Vagina (tissue), 2 donors: ENCODE results near the gene PIEZO2. TPM values are rescaled to one million over a fixed set of nuclear protein-coding genes. Genes with fewer than 3 reads are reported as not detected.

Experiments used
- DNase-seq, 2 donors: peaks; one replicate each; pipeline ENCODE4 v3.0.0-alpha.2; 2017; ENCODE audit errors: extremely low spot score in 2 of 2
- H3K27ac ChIP-seq: fragments of 200-600 bp; sonication (generic); one replicate; pipeline ENCODE4 v1.5.1; 2019
- H3K27me3 ChIP-seq: fragments of 200-600 bp; sonication (generic); one replicate; pipeline ENCODE4 v1.5.1; 2019
- H3K36me3 ChIP-seq, 2 donors: fragments of 200-600 bp; sonication (generic); one replicate each; pipeline ENCODE4 v1.5.1; 2017 to 2019
- H3K4me1 ChIP-seq: fragments of 200-600 bp; sonication (generic); one replicate; pipeline ENCODE4 v1.5.1; 2019
- H3K4me3 ChIP-seq, 2 donors: fragments of 200-600 bp; sonication (generic); 1 replicate in 1 of 2; 2 replicates in 1 of 2; pipeline ENCODE4 v1.5.1; 2016 to 2019
- H3K9me3 ChIP-seq: fragments of 200-600 bp; sonication (generic); one replicate; pipeline ENCODE4 v1.5.1; 2019
- CTCF ChIP-seq, 3 experiments: fragments of 450-650 bp in 2 of 3; fragments of 200-600 bp in 1 of 3; sonication (generic) in 1 of 3; IDR thresholded peaks; one replicate each; pipeline ENCODE4 v1.5.1; 2017 to 2019; ENCODE audit warnings: antibody characterized with exemption in 3 of 3, mild to moderate bottlenecking in 2 of 3, moderate library complexity in 2 of 3
- POLR2A ChIP-seq, 2 donors: fragments of 450-650 bp; IDR thresholded peaks; one replicate each; pipeline ENCODE4 v1.6.1; 2017; ENCODE audit warnings: antibody characterized with exemption in 2 of 2, mild to moderate bottlenecking in 2 of 2, moderate library complexity in 2 of 2
- POLR2AphosphoS5 ChIP-seq, 2 donors: sonication (generic); formaldehyde crosslinking; IDR thresholded peaks; one replicate each; pipeline ENCODE4 v1.9.0; 2017; ENCODE audit warnings: antibody characterized with exemption in 2 of 2, mild to moderate bottlenecking in 2 of 2, low read depth in 1 of 2; ENCODE audit not compliant: insufficient read depth in 1 of 2
- intact Hi-C: fragments of 100-400 bp; cut with DNase I; formaldehyde crosslinking; loops from one replicate; pipeline ENCODE4 v1.15.1; 2023
- total RNA-seq: library from RNA; depleted of rRNA; stranded (reverse); fragments of >200 nt; gene quantifications from one replicate; pipeline ENCODE4 v1.2.3, GENCODE V29; 2016

The PIEZO2 gene
- total RNA-seq, 1 donor from 2014 or later, result 5.9 TPM

- Histone ChIP-seq H3K36me3 (no peaks in the 10 kb centered on the region), H3K9me3 (no peaks in the 10 kb centered on the region), H3K27ac (no peak overlapping the region), H3K4me3 (no peak overlapping the region), H3K27me3 (no peaks in the 10 kb centered on the region), H3K4me1 (no peaks in the 10 kb centered on the region)
- intact Hi-C loops, result no loop called here
- no peak for TF ChIP-seq POLR2A (IDR thresholded peaks at IDR 0.05)
- no peak for TF ChIP-seq CTCF (IDR thresholded peaks at IDR 0.05)
- no peak for DNase-seq
Observed at GRCh38 chr18:10909724-10910123, 239.6 kb downstream of the PIEZO2 start.

GRCh38 chr18:10908760-10909159 lies 240.6 kb downstream of the PIEZO2 start:
- Histone ChIP-seq H3K4me3 (no peak overlapping the region), H3K27ac (no peak overlapping the region), H3K27me3 (no peaks in the 10 kb centered on the region), H3K36me3 (no peaks in the 10 kb centered on the region), H3K9me3 (no peaks in the 10 kb centered on the region), H3K4me1 (no peaks in the 10 kb centered on the region)
- DNase-seq, result no peak
- no peak for TF ChIP-seq POLR2A (IDR thresholded peaks at IDR 0.05)
- TF ChIP-seq POLR2AphosphoS5 (IDR thresholded peaks at IDR 0.05; ENCODE audit: insufficient read depth in 1 of 2, low read depth in 1 of 2), result no peak
- TF ChIP-seq CTCF (IDR thresholded peaks at IDR 0.05), result no peak
- intact Hi-C loops, result no loop called here

GRCh38 chr18:10907749-10908148 lies 241.6 kb downstream of the PIEZO2 start:
- Histone ChIP-seq H3K4me3 (no peak overlapping the region), H3K27ac (no peak overlapping the region), H3K36me3 (no peaks in the 10 kb centered on the region), H3K27me3 (no peaks in the 10 kb centered on the region), H3K9me3 (no peaks in the 10 kb centered on the region), H3K4me1 (no peaks in the 10 kb centered on the region)
- TF ChIP-seq POLR2A (IDR thresholded peaks at IDR 0.05) (no peak), CTCF (IDR thresholded peaks at IDR 0.05) (no peak), POLR2AphosphoS5 (IDR thresholded peaks at IDR 0.05; ENCODE audit: insufficient read depth in 1 of 2, low read depth in 1 of 2) (no peak)
- intact Hi-C loops, result no loop called here
- DNase-seq, result no peak

- no peaks in the 10 kb centered on the region for H3K9me3 ChIP-seq
- no peaks in the 10 kb centered on the region for H3K4me1 ChIP-seq
- no peak overlapping the region for H3K4me3 ChIP-seq
- TF ChIP-seq CTCF (IDR thresholded peaks at IDR 0.05) (no peak), POLR2A (IDR thresholded peaks at IDR 0.05) (no peak), POLR2AphosphoS5 (IDR thresholded peaks at IDR 0.05; ENCODE audit: insufficient read depth in 1 of 2, low read depth in 1 of 2) (no peak)
- H3K27me3 ChIP-seq, result no peaks in the 10 kb centered on the region
- intact Hi-C loops, result no loop called here
- no peak overlapping the region for H3K27ac ChIP-seq
- no peaks in the 10 kb centered on the region for H3K36me3 ChIP-seq
- DNase-seq, result no peak
Observed at GRCh38 chr18:10901329-10901728, 248.0 kb downstream of the PIEZO2 start.

- no peak for TF ChIP-seq POLR2AphosphoS5 (IDR thresholded peaks at IDR 0.05; ENCODE audit: insufficient read depth in 1 of 2, low read depth in 1 of 2)
- no peak for TF ChIP-seq CTCF (IDR thresholded peaks at IDR 0.05)
- TF ChIP-seq POLR2A (IDR thresholded peaks at IDR 0.05), result no peak
- H3K36me3 ChIP-seq, result no peaks in the 10 kb centered on the region
- no peaks in the 10 kb centered on the region for H3K9me3 ChIP-seq
- intact Hi-C loops, result no loop called here
- no peaks in the 10 kb centered on the region for H3K27me3 ChIP-seq
- H3K4me3 ChIP-seq, result no peak overlapping the region
- no peak overlapping the region for H3K27ac ChIP-seq
- DNase-seq, result no peak
- H3K4me1 ChIP-seq, result no peaks in the 10 kb centered on the region
Observed at GRCh38 chr18:10900435-10900834, 248.9 kb downstream of the PIEZO2 start.
